Right atrium auricular region (tissue), 2 donors: ENCODE data around the gene CNOT3. TPM values are rescaled to one million over a fixed set of nuclear protein-coding genes. Genes with fewer than 3 reads are reported as not detected.

Experiments
- DNase-seq: peaks from one replicate; pipeline ENCODE4 v3.0.0-alpha.2; 2019; ENCODE audit warnings: low spot score
- H3K27ac ChIP-seq, 2 donors: fragments of 200-600 bp; sonication (generic); 1 replicate in 1 of 2; 2 replicates in 1 of 2; pipeline ENCODE4 v1.5.1; 2016 to 2019
- H3K27me3 ChIP-seq, 2 donors: fragments of 200-600 bp; sonication (generic); one replicate each; pipeline versions ENCODE4 v1.5.1 to v1.6.0; 2017 to 2019
- H3K36me3 ChIP-seq: fragments of 200-600 bp; sonication (generic); one replicate; pipeline ENCODE4 v1.5.1; 2016
- H3K4me1 ChIP-seq, 2 donors: fragments of 200-600 bp; sonication (generic); one replicate each; pipeline versions ENCODE4 v1.5.1 to v1.6.0; 2017 to 2019
- H3K4me3 ChIP-seq, 2 donors: fragments of 200-600 bp; sonication (generic); 1 replicate in 1 of 2; 2 replicates in 1 of 2; pipeline ENCODE4 v1.5.1; 2017 to 2019; ENCODE audit warnings: mild to moderate bottlenecking in 1 of 2, moderate library complexity in 1 of 2
- H3K9me3 ChIP-seq, 2 donors: fragments of 200-600 bp; sonication (generic); one replicate each; pipeline ENCODE4 v1.5.1; 2019
- total RNA-seq, 2 donors: library from RNA; depleted of rRNA; stranded (reverse); fragments of >200 nt; gene quantifications; one replicate each; pipeline ENCODE4 v1.1.0, GENCODE V29; 2016
- TF ChIP-seq, protein P1 (sequence below), 2 donors: fragments of 200-600 bp; sonication (generic); IDR thresholded peaks; one replicate each; pipeline ENCODE4 v1.5.1; 2019; ENCODE audit warnings: antibody characterized with exemption in 2 of 2

Gene CNOT3
- total RNA-seq, 2 donors from 2014 or later: 12.0 to 16.9 TPM

DNA sequence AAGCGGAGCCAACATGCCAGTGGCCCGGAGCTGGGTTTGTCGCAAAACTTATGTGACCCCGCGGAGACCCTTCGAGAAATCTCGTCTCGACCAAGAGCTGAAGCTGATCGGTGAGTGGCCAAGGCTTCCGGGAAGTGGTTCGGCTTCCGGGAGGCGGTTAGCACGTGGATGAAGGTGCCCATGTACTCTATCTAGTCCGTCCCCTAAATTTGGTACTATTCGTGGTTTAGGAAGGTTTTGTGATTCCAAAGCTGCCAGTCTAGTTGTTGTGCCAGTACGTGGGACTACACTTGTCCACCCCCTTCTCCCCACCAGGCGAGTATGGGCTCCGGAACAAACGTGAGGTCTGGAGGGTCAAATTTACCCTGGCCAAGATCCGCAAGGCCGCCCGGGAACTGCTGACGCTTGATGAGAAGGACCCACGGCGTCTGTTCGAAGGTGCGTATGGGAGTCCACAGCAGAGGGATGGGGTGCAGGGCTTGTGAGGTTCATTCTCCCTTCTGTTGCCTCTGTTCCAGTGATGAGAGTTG, 63.7 kb downstream of the CNOT3 start:
- Histone ChIP-seq H3K27me3 (no peaks in the 10 kb centered on the region), H3K9me3 (no peaks in the 10 kb centered on the region), H3K4me3 (peak overlapping the region; percentile 73), H3K27ac (peak overlapping the region; percentile 96 to 98), H3K36me3 (peaks cover 51% of the 10 kb centered on the region), H3K4me1 (peaks cover 0 to 57% of the 10 kb centered on the region in 2 donors)
- DNase-seq: no peak
- TF ChIP-seq, protein P1, sequence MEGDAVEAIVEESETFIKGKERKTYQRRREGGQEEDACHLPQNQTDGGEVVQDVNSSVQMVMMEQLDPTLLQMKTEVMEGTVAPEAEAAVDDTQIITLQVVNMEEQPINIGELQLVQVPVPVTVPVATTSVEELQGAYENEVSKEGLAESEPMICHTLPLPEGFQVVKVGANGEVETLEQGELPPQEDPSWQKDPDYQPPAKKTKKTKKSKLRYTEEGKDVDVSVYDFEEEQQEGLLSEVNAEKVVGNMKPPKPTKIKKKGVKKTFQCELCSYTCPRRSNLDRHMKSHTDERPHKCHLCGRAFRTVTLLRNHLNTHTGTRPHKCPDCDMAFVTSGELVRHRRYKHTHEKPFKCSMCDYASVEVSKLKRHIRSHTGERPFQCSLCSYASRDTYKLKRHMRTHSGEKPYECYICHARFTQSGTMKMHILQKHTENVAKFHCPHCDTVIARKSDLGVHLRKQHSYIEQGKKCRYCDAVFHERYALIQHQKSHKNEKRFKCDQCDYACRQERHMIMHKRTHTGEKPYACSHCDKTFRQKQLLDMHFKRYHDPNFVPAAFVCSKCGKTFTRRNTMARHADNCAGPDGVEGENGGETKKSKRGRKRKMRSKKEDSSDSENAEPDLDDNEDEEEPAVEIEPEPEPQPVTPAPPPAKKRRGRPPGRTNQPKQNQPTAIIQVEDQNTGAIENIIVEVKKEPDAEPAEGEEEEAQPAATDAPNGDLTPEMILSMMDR (IDR thresholded peaks at IDR 0.05): no peak

DNA sequence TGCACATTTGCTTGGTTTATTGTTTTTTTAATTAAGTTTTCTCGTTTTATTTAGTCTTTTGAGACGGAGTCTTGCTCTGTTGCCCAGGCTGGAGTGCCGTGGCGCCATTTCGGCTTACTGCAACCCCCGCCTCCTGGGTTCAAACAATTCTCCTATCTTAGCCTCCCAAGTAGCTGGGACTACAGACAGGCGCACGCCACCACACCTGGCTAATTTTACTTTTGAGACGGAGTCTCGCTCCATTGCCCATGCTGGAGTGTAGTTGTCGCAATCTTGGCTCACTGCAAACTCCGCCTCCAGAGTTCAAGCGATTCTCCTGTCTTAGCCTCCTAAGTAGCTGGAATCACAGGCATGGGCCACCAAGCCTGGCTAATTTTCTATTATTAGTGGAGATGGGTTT, 64.4 kb downstream of the CNOT3 start:
- H3K9me3 ChIP-seq: no peaks in the 10 kb centered on the region
- H3K27me3 ChIP-seq: no peaks in the 10 kb centered on the region
- H3K4me1 ChIP-seq: peaks cover 0 to 64% of the 10 kb centered on the region in 2 donors
- peak overlapping the region in 1 of 2 donors; percentile 98 for H3K27ac ChIP-seq
- no peak for DNase-seq
- H3K4me3 ChIP-seq: peak overlapping the region; percentile 73
- peaks cover 58% of the 10 kb centered on the region for H3K36me3 ChIP-seq
- TF ChIP-seq, protein P1 (IDR thresholded peaks at IDR 0.05): no peak

DNA sequence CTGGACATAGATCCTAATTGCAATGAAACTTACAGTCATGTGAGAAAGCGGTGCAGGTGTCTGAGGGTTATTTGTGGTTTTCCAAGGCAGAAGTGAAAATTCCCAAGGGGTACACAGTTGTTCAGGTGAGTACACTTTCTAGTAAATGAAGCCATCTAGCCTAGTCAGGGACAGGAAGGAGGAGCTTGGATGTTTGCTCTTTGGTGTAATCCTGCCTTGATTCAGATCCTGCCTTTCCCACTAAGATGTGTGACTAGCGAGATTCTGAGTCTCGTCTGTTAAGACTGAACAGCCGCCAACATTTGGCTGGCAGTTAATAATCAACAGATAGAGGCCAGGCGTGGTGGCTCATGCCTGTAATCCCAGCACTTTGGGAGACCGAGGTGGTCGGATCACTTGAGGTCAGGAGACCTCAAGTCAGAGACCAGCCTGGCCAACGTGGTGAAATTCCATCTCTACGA, 65.6 kb downstream of the CNOT3 start:
- Histone ChIP-seq H3K9me3 (no peaks in the 10 kb centered on the region), H3K27me3 (no peaks in the 10 kb centered on the region), H3K36me3 (peaks cover 70% of the 10 kb centered on the region), H3K27ac (peak overlapping the region in 1 of 2 donors; percentile 98), H3K4me1 (peaks cover 0 to 73% of the 10 kb centered on the region in 2 donors), H3K4me3 (no peak overlapping the region)
- DNase-seq: no peak
- TF ChIP-seq, protein P1 (IDR thresholded peaks at IDR 0.05): no peak

DNA sequence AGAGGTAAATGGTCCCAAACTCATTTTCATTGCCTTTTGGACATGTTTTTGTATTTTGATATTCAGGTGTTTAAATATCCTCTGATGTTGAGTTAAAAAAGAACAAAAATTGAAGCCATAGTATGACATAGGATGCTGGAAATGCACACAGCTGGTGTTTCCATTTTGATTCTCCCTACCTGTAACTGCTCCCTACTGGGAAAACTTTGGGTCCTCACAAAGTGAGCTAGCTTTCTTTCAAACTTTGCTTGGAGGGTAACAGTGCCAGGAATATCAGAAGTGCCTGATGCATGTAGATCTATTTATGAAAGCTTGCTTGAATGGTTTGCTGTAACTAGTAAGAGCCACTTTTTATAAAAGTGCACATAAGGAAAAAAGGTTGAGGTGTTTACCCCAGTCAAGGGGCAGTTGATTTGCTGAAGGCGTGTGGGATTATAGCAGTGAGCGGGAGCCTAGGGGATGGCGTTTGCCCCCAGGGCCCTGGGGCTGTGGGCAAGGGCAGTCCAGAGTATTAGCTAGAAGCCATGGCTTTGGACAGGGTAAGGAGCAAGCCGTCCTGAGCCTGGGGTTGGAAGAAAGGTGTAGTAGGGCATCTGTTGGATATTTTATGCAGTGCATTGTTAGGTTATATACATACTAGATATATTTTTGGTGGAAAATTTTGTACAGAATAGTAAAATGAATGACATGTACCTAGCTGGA, 67.4 kb downstream of the CNOT3 start:
- peaks cover 0 to 88% of the 10 kb centered on the region in 2 donors for H3K4me1 ChIP-seq
- H3K9me3 ChIP-seq: no peaks in the 10 kb centered on the region
- no peak overlapping the region for H3K4me3 ChIP-seq
- TF ChIP-seq, protein P1 (IDR thresholded peaks at IDR 0.05): no peak
- no peak for DNase-seq
- no peak overlapping the region for H3K27ac ChIP-seq
- H3K27me3 ChIP-seq: no peaks in the 10 kb centered on the region
- H3K36me3 ChIP-seq: peaks cover 73% of the 10 kb centered on the region

Other genes starting within 250 kb of the CNOT3 start
- gene CACNG7, start 228.5 kb upstream of the CNOT3 start, total RNA-seq: not detected
- under 1 TPM; 0.04 to 0.24 TPM for gene CACNG8, start 174.8 kb upstream of the CNOT3 start, total RNA-seq
- under 1 TPM in 1 of 2 donors, not detected in 1; 0.31 TPM for gene CACNG6, start 146.1 kb upstream of the CNOT3 start, total RNA-seq
- gene VSTM1, start 73.9 kb upstream of the CNOT3 start, total RNA-seq: not detected
- gene TARM1, start 56.4 kb upstream of the CNOT3 start, total RNA-seq: not detected
- 1 to 10 TPM in 1 of 2 donors, not detected in 1; 2.4 TPM for gene OSCAR, start 37.0 kb upstream of the CNOT3 start, total RNA-seq
- gene NDUFA3, start 34.9 kb upstream of the CNOT3 start, total RNA-seq: 100 to 1,000 TPM in 1 of 2 donors, 10 to 100 TPM in 1; 51.3 to 108 TPM
- gene TFPT, start 22.1 kb upstream of the CNOT3 start, total RNA-seq: 10 to 100 TPM; 10.2 to 19.6 TPM
- gene PRPF31, start 22.0 kb upstream of the CNOT3 start, total RNA-seq: 10 to 100 TPM; 26.1 to 46.2 TPM
- 10 to 100 TPM in 1 of 2 donors, 1 to 10 TPM in 1; 6.3 to 10.0 TPM for gene LENG1, start 22.0 kb downstream of the CNOT3 start, total RNA-seq
- 1 to 10 TPM; 1.7 to 2.8 TPM for gene TMC4, start 35.4 kb downstream of the CNOT3 start, total RNA-seq
- 10 to 100 TPM; 27.0 to 37.0 TPM for gene MBOAT7, start 51.8 kb downstream of the CNOT3 start, total RNA-seq
- gene TSEN34, start 53.5 kb downstream of the CNOT3 start, total RNA-seq: 10 to 100 TPM; 36.7 to 37.0 TPM
- gene RPS9, start 63.1 kb downstream of the CNOT3 start, total RNA-seq: 1,000 to 10,000 TPM; 1,068 to 1,279 TPM
- 1 to 10 TPM; 2.0 to 8.8 TPM for gene LILRB3, start 85.2 kb downstream of the CNOT3 start, total RNA-seq
- 1 to 10 TPM in 1 of 2 donors, not detected in 1; 1.7 TPM for gene LILRA6, start 105.0 kb downstream of the CNOT3 start, total RNA-seq
- gene LILRB5, start 119.5 kb downstream of the CNOT3 start, total RNA-seq: 10 to 100 TPM in 1 of 2 donors, 1 to 10 TPM in 1; 2.6 to 12.0 TPM
- gene LILRB2, start 143.3 kb downstream of the CNOT3 start, total RNA-seq: 1 to 10 TPM; 1.1 to 3.4 TPM
- gene LILRA5, start 175.4 kb downstream of the CNOT3 start, total RNA-seq: 1 to 10 TPM in 1 of 2 donors, under 1 TPM in 1; 0.93 to 3.6 TPM
- gene LILRA4, start 201.4 kb downstream of the CNOT3 start, total RNA-seq: not detected
- gene LAIR1, start 227.2 kb downstream of the CNOT3 start, total RNA-seq: 1 to 10 TPM; 4.2 to 7.8 TPM